Caco-2 (cell line): ENCODE measurements around the gene COL12A1. TPM values are rescaled to one million over a fixed set of nuclear protein-coding genes. Genes with fewer than 3 reads are reported as not detected.

Source experiments
- BruUV-seq: library from RNA; stranded (reverse); fragments of 400-500 nt; replicated peaks from 2 replicates; lab custom pipeline; 2021; lab: Mats Ljungman, UMichigan
- CTCF ChIA-PET: fragments of 300-600 bp; sonication (Branson Sonifier 250); formaldehyde crosslinking; loops from one replicate; lab custom pipeline; 2022; ENCODE audit warnings: antibody characterized with exemption; lab: Charles Lee
- POLR2A ChIA-PET: fragments of 300-600 bp; sonication (Branson Sonifier 250); formaldehyde crosslinking; loops from one replicate; lab custom pipeline; 2022; ENCODE audit warnings: antibody characterized with exemption; lab: Charles Lee
- DNase-seq, 2 experiments: peaks; one replicate each; pipeline versions ENCODE4 v3.0.0 to v3.0.0-alpha.2; 2020 to 2022
- H3K27me3 ChIP-seq: replicated peaks from 2 replicates; pipeline ENCODE4 v1.6.0; 2011; ENCODE audit warnings: low read length; ENCODE audit not compliant: control insufficient read depth, insufficient read depth
- H3K36me3 ChIP-seq: 2 replicates; pipeline ENCODE4 v1.5.1; 2011; ENCODE audit warnings: low read length; ENCODE audit not compliant: control insufficient read depth, insufficient read depth
- H3K4me1 ChIP-seq: fragments of 250-450 bp; sonication (Bioruptor Pico); 2 replicates; pipeline ENCODE4 v1.5.1; 2020; ENCODE audit warnings: mild to moderate bottlenecking
- H3K4me3 ChIP-seq: 2 replicates; pipeline ENCODE4 v1.5.1; 2011; ENCODE audit warnings: low read depth, mild to moderate bottlenecking, control low read depth, low read length
- H3K9me3 ChIP-seq: fragments of 250-450 bp; sonication (Bioruptor Pico); 2 replicates; pipeline ENCODE4 v1.5.1; 2020; ENCODE audit warnings: mild to moderate bottlenecking, moderate library complexity
- H3K27ac Mint-ChIP-seq: one replicate; pipeline ENCODE4 v1.8.0; 2022; ENCODE audit warnings: mixed read lengths; ENCODE audit not compliant: unreplicated experiment
- H3K27me3 Mint-ChIP-seq: one replicate; pipeline ENCODE4 v1.8.0; 2022; ENCODE audit warnings: mixed read lengths; ENCODE audit not compliant: insufficient read depth, unreplicated experiment
- H3K36me3 Mint-ChIP-seq: one replicate; pipeline ENCODE4 v1.8.0; 2022; ENCODE audit warnings: mild to moderate bottlenecking, mixed read lengths; ENCODE audit not compliant: insufficient read depth, unreplicated experiment
- H3K4me1 Mint-ChIP-seq: one replicate; pipeline ENCODE4 v1.8.0; 2022; ENCODE audit warnings: low read depth, mixed read lengths; ENCODE audit not compliant: unreplicated experiment
- H3K4me3 Mint-ChIP-seq: one replicate; pipeline ENCODE4 v1.8.0; 2022; ENCODE audit warnings: mild to moderate bottlenecking, moderate library complexity, mixed read lengths; ENCODE audit not compliant: unreplicated experiment
- H3K9me3 Mint-ChIP-seq: one replicate; pipeline ENCODE4 v1.8.0; 2022; ENCODE audit warnings: mixed read lengths; ENCODE audit not compliant: unreplicated experiment
- CTCF ChIP-seq, 2 experiments: fragments of 200-600 bp in 1 of 2; IDR thresholded peaks; 1 replicate in 1 of 2; 2 replicates in 1 of 2; pipeline versions ENCODE4 v1.5.1 to v1.8.0; 2011 to 2022; ENCODE audit warnings: antibody characterized with exemption in 1 of 2, control low read depth in 1 of 2, inconsistent platforms in 1 of 2, low read depth in 1 of 2, low read length in 1 of 2, mild to moderate bottlenecking in 1 of 2, moderate library complexity in 1 of 2; ENCODE audit not compliant: insufficient read depth in 1 of 2, severe bottlenecking in 1 of 2, unreplicated experiment in 1 of 2
- intact Hi-C: fragments of 100-400 bp; cut with micrococcal nuclease; formaldehyde crosslinking; loops from one replicate; pipeline ENCODE4 v1.10.0; 2022; ENCODE audit not compliant: unreplicated experiment
- total RNA-seq: library from RNA; stranded (reverse); gene quantifications from 2 replicates; pipeline ENCODE4 v1.2.3, GENCODE V29; 2022

The COL12A1 gene
- total RNA-seq, 1 experiment from 2014 or later = 68.0 TPM

GRCh38 chr6:75084018-75084417 lies 121.8 kb downstream of the COL12A1 start:
- Mint-ChIP-seq H3K9me3 (no peaks in the 10 kb centered on the region), H3K27me3 (no peaks in the 10 kb centered on the region), H3K4me1 (no peaks in the 10 kb centered on the region), H3K4me3 (no peak overlapping the region), H3K27ac (no peak overlapping the region), H3K36me3 (peaks cover 24% of the 10 kb centered on the region)
- no peaks in the 10 kb centered on the region for H3K27me3 ChIP-seq
- no peaks in the 10 kb centered on the region for H3K9me3 ChIP-seq
- intact Hi-C loops = no loop called here
- POLR2A ChIA-PET = no interaction called here
- no peak overlapping the region for H3K4me3 ChIP-seq
- TF ChIP-seq CTCF (IDR thresholded peaks at IDR 0.05; ENCODE audit: insufficient read depth in 1 of 2, low read depth in 1 of 2, low read length in 1 of 2, severe bottlenecking in 1 of 2, unreplicated experiment in 1 of 2) = no peak
- no peaks in the 10 kb centered on the region for H3K4me1 ChIP-seq
- no peaks in the 10 kb centered on the region for H3K36me3 ChIP-seq
- no peak for DNase-seq
- CTCF ChIA-PET = no interaction called here
- BruUV-seq = no TSS peak

GRCh38 chr6:75081921-75082320 lies 123.9 kb downstream of the COL12A1 start:
- Mint-ChIP-seq H3K27me3 (no peaks in the 10 kb centered on the region), H3K4me3 (no peak overlapping the region), H3K27ac (no peak overlapping the region), H3K4me1 (peaks cover 7% of the 10 kb centered on the region), H3K9me3 (no peaks in the 10 kb centered on the region), H3K36me3 (peaks cover 11% of the 10 kb centered on the region)
- Histone ChIP-seq H3K27me3 (no peaks in the 10 kb centered on the region), H3K4me1 (no peaks in the 10 kb centered on the region), H3K4me3 (no peak overlapping the region), H3K36me3 (no peaks in the 10 kb centered on the region), H3K9me3 (no peaks in the 10 kb centered on the region)
- intact Hi-C loops = no loop called here
- POLR2A ChIA-PET = no interaction called here
- no TSS peak for BruUV-seq
- no peak for TF ChIP-seq CTCF (IDR thresholded peaks at IDR 0.05; ENCODE audit: insufficient read depth in 1 of 2, low read depth in 1 of 2, low read length in 1 of 2, severe bottlenecking in 1 of 2, unreplicated experiment in 1 of 2)
- CTCF ChIA-PET = no interaction called here
- no peak for DNase-seq

- intact Hi-C loops = no loop called here
- H3K36me3 ChIP-seq = no peaks in the 10 kb centered on the region
- POLR2A ChIA-PET = no interaction called here
- CTCF ChIA-PET = no interaction called here
- Mint-ChIP-seq H3K4me3 (no peak overlapping the region), H3K9me3 (no peaks in the 10 kb centered on the region), H3K27ac (no peak overlapping the region), H3K4me1 (peaks cover 7% of the 10 kb centered on the region), H3K36me3 (peaks cover 11% of the 10 kb centered on the region), H3K27me3 (no peaks in the 10 kb centered on the region)
- H3K27me3 ChIP-seq = no peaks in the 10 kb centered on the region
- BruUV-seq = no TSS peak
- no peaks in the 10 kb centered on the region for H3K4me1 ChIP-seq
- no peak overlapping the region for H3K4me3 ChIP-seq
- no peaks in the 10 kb centered on the region for H3K9me3 ChIP-seq
- TF ChIP-seq CTCF (IDR thresholded peaks at IDR 0.05; ENCODE audit: insufficient read depth in 1 of 2, low read depth in 1 of 2, low read length in 1 of 2, severe bottlenecking in 1 of 2, unreplicated experiment in 1 of 2) = no peak
- no peak for DNase-seq
These were observed 124.8 kb downstream of the COL12A1 start for GRCh38 chr6:75081047-75081446.
